ENCODE data around the gene AVPR2. TPM values are rescaled to one million over a fixed set of nuclear protein-coding genes. Genes with fewer than 3 reads are reported as not detected.

The AVPR2 gene
- total RNA-seq, 2 donors from 2014 or later = not detected

DNA sequence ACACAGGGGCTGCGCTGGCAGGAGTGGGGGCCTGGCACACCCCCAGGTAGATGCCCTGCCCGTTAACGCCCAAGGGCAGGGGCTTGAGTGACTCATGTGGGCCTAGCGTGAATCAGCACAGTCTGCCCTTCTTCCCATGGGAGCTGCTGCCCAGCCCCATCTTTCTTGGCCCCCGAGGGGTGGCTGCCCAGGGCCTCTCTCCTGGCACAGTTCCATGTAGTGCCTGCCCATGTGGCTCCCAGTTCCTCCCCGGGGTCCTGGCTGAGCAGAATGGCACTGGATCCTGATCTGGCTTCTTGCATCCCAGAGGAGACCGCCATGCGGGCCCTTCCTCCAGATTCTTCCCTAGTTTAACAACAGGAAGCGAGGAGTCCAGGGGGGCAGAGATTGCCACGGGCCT lies 2.1 kb upstream of the AVPR2 start:
- DNase-seq (ENCODE audit: low spot score) (no peak), ATAC-seq (ENCODE audit: insufficient number of reproducible peaks, low FRiP score, low read depth) (no peak)
- TF ChIP-seq, protein P1, sequence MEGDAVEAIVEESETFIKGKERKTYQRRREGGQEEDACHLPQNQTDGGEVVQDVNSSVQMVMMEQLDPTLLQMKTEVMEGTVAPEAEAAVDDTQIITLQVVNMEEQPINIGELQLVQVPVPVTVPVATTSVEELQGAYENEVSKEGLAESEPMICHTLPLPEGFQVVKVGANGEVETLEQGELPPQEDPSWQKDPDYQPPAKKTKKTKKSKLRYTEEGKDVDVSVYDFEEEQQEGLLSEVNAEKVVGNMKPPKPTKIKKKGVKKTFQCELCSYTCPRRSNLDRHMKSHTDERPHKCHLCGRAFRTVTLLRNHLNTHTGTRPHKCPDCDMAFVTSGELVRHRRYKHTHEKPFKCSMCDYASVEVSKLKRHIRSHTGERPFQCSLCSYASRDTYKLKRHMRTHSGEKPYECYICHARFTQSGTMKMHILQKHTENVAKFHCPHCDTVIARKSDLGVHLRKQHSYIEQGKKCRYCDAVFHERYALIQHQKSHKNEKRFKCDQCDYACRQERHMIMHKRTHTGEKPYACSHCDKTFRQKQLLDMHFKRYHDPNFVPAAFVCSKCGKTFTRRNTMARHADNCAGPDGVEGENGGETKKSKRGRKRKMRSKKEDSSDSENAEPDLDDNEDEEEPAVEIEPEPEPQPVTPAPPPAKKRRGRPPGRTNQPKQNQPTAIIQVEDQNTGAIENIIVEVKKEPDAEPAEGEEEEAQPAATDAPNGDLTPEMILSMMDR (IDR thresholded peaks at IDR 0.05) = no peak
- no peak overlapping the region for H3K4me3 ChIP-seq
- no peaks in the 10 kb centered on the region for H3K36me3 ChIP-seq
- H3K27ac ChIP-seq = no peak overlapping the region
- no peaks in the 10 kb centered on the region for H3K9me3 ChIP-seq
- H3K4me1 ChIP-seq (ENCODE audit: control insufficient read depth in 1 of 2, low read depth in 2 of 2) = no peaks in the 10 kb centered on the region
- H3K27me3 ChIP-seq (replicated peaks; ENCODE audit: insufficient read depth) = no peaks in the 10 kb centered on the region

DNA sequence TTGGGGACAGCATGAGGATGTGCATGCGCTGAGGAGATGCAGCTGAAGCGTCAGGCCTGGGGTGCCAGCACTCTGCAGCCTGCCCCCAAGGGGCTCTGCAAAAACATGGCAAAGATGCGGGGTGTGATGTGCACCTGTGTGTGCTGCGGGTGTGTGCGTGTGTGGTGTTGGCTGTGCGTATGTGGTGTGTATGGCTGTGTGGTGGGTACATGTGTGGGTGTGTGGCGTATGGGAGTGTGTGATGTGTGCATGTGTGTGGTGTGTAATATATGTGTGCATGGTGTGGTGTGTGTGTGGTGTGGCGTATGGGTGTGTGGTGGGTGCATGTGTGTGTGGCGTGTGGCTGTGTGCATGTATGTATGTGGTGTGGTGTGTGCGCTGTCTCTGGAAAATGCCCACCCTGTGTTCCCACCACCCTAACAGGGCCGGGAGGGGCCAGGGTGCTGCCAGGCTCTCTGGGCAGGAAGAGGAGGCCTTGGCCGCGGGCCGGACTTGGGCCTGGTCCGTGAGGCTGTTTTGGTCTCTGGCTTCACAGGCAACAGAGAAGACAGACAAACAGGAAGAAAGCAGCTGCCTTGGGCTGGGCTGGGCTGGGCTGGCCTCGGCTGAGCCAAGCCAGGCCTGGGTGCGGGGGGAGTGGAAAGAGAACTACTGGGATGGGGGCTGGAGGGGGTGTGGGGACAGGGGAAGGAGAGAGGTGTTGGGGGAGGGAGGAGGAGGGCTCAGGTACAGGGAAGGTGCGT lies 1.1 kb upstream of the AVPR2 start:
- TF ChIP-seq, protein P1 (IDR thresholded peaks at IDR 0.05) = no peak

DNA sequence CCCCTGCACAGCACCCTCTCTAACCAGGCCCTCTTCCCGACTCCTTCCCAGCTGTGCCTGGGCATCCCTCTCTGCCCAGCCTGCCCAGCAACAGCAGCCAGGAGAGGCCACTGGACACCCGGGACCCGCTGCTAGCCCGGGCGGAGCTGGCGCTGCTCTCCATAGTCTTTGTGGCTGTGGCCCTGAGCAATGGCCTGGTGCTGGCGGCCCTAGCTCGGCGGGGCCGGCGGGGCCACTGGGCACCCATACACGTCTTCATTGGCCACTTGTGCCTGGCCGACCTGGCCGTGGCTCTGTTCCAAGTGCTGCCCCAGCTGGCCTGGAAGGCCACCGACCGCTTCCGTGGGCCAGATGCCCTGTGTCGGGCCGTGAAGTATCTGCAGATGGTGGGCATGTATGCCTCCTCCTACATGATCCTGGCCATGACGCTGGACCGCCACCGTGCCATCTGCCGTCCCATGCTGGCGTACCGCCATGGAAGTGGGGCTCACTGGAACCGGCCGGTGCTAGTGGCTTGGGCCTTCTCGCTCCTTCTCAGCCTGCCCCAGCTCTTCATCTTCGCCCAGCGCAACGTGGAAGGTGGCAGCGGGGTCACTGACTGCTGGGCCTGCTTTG lies 1.1 kb downstream of the AVPR2 start:
- Histone ChIP-seq H3K4me3 (no peak overlapping the region), H3K27ac (no peak overlapping the region), H3K9me3 (no peaks in the 10 kb centered on the region), H3K27me3 (replicated peaks; ENCODE audit: insufficient read depth) (no peaks in the 10 kb centered on the region), H3K4me1 (ENCODE audit: control insufficient read depth in 1 of 2, low read depth in 2 of 2) (no peaks in the 10 kb centered on the region), H3K36me3 (no peaks in the 10 kb centered on the region)
- ATAC-seq (ENCODE audit: insufficient number of reproducible peaks, low FRiP score, low read depth) (no peak), DNase-seq (ENCODE audit: low spot score) (no peak)
- TF ChIP-seq, protein P1 (IDR thresholded peaks at IDR 0.05) = no peak

More for the DNA sequence above, 1.1 kb upstream of the AVPR2 start:
- no peaks in the 10 kb centered on the region for H3K4me1 ChIP-seq (ENCODE audit: control insufficient read depth in 1 of 2, low read depth in 2 of 2)
- H3K4me3 ChIP-seq = no peak overlapping the region
- H3K27me3 ChIP-seq (replicated peaks; ENCODE audit: insufficient read depth) = no peaks in the 10 kb centered on the region
- DNase-seq (ENCODE audit: low spot score) = no peak
- no peaks in the 10 kb centered on the region for H3K9me3 ChIP-seq
- no peak for ATAC-seq (ENCODE audit: insufficient number of reproducible peaks, low FRiP score, low read depth)
- H3K27ac ChIP-seq = no peak overlapping the region
- H3K36me3 ChIP-seq = no peaks in the 10 kb centered on the region

DNA sequence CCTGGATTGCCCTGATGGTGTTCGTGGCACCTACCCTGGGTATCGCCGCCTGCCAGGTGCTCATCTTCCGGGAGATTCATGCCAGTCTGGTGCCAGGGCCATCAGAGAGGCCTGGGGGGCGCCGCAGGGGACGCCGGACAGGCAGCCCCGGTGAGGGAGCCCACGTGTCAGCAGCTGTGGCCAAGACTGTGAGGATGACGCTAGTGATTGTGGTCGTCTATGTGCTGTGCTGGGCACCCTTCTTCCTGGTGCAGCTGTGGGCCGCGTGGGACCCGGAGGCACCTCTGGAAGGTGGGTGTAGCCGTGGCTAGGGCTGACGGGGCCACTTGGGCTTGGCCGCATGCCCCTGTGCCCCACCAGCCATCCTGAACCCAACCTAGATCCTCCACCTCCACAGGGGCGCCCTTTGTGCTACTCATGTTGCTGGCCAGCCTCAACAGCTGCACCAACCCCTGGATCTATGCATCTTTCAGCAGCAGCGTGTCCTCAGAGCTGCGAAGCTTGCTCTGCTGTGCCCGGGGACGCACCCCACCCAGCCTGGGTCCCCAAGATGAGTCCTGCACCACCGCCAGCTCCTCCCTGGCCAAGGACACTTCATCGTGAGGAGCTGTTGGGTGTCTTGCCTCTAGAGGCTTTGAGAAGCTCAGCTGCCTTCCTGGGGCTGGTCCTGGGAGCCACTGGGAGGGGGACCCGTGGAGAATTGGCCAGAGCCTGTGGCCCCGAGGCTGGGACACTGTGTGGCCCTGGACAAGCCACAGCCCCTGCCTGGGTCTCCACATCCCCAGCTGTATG lies 1.8 kb downstream of the AVPR2 start:
- DNase-seq (ENCODE audit: low spot score) (no peak), ATAC-seq (ENCODE audit: insufficient number of reproducible peaks, low FRiP score, low read depth) (no peak)
- TF ChIP-seq, protein P1 (IDR thresholded peaks at IDR 0.05) = no peak
- Histone ChIP-seq H3K36me3 (no peaks in the 10 kb centered on the region), H3K4me1 (ENCODE audit: control insufficient read depth in 1 of 2, low read depth in 2 of 2) (no peaks in the 10 kb centered on the region), H3K4me3 (no peak overlapping the region), H3K27me3 (replicated peaks; ENCODE audit: insufficient read depth) (no peaks in the 10 kb centered on the region), H3K27ac (no peak overlapping the region), H3K9me3 (no peaks in the 10 kb centered on the region)

DNA sequence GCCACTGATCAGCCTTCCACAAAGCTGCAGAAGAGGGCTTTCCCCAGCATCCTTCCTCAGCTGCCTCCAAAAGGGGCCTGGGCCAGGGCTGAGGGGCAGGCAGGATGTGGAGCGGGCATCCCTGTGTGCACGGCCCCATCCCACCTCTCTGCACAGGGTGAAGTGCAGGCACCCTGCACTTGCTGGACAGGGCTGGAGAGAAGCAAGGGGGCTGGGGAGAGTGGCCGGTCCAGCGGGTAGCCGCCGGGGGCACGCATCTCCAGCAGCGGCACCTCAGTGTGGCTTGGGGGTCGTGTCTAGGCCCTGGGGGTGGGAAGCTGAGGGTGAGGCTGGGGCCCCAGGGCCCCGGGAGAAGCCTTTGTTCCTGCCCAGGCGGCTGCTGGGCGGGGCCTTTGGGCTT lies 3.0 kb downstream of the AVPR2 start:
- Histone ChIP-seq H3K4me3 (no peak overlapping the region), H3K27ac (no peak overlapping the region), H3K9me3 (no peaks in the 10 kb centered on the region), H3K36me3 (no peaks in the 10 kb centered on the region), H3K27me3 (replicated peaks; ENCODE audit: insufficient read depth) (no peaks in the 10 kb centered on the region), H3K4me1 (ENCODE audit: control insufficient read depth in 1 of 2, low read depth in 2 of 2) (no peaks in the 10 kb centered on the region)
- no peak for DNase-seq (ENCODE audit: low spot score)
- no peak for ATAC-seq (ENCODE audit: insufficient number of reproducible peaks, low FRiP score, low read depth)
- TF ChIP-seq, protein P1 (IDR thresholded peaks at IDR 0.05) = no peak

All from thoracic aorta (tissue), 2 donors.